ENCODE data around the gene PHGDH.

- no peak for TF ChIP-seq CTCF (IDR thresholded peaks at IDR 0.05; ENCODE audit: extremely low read depth in 1 of 2, insufficient read depth in 1 of 2, low read depth in 1 of 2, low read length in 2 of 2)
- no peak for TF ChIP-seq POLR2AphosphoS5 (IDR thresholded peaks at IDR 0.05; ENCODE audit: insufficient read depth, low read depth, low read length)
- no peak for TF ChIP-seq POLR2A (IDR thresholded peaks at IDR 0.05; ENCODE audit: low read depth, low read length)
- TF ChIP-seq EZH2 (IDR thresholded peaks at IDR 0.05; ENCODE audit: borderline replicate concordance, low read depth, low read length, severe bottlenecking), result no peak
- no peak for TF ChIP-seq MYC (IDR thresholded peaks at IDR 0.05; ENCODE audit: low read depth, low read length)
- TF ChIP-seq JUN (IDR thresholded peaks at IDR 0.05; ENCODE audit: borderline replicate concordance, insufficient read depth, insufficient read length, low read depth), result no peak
- TF ChIP-seq GATA2 (IDR thresholded peaks at IDR 0.05; ENCODE audit: insufficient read depth, insufficient read length, low read depth, low read length), result no peak
These were observed 36.3 kb downstream of the PHGDH start for GRCh38 chr1:119748040-119748439.
